Right atrium auricular region (tissue), 2 donors: ENCODE measurements around the gene GYS1. TPM values are rescaled to one million over a fixed set of nuclear protein-coding genes. Genes with fewer than 3 reads are reported as not detected.

ENCODE experiments used
- DNase-seq: peaks from one replicate; pipeline ENCODE4 v3.0.0-alpha.2; 2019; ENCODE audit warnings: low spot score
- H3K27ac ChIP-seq, 2 donors: fragments of 200-600 bp; sonication (generic); 1 replicate in 1 of 2; 2 replicates in 1 of 2; pipeline ENCODE4 v1.5.1; 2016 to 2019
- H3K27me3 ChIP-seq, 2 donors: fragments of 200-600 bp; sonication (generic); one replicate each; pipeline versions ENCODE4 v1.5.1 to v1.6.0; 2017 to 2019
- H3K36me3 ChIP-seq: fragments of 200-600 bp; sonication (generic); one replicate; pipeline ENCODE4 v1.5.1; 2016
- H3K4me1 ChIP-seq, 2 donors: fragments of 200-600 bp; sonication (generic); one replicate each; pipeline versions ENCODE4 v1.5.1 to v1.6.0; 2017 to 2019
- H3K4me3 ChIP-seq, 2 donors: fragments of 200-600 bp; sonication (generic); 1 replicate in 1 of 2; 2 replicates in 1 of 2; pipeline ENCODE4 v1.5.1; 2017 to 2019; ENCODE audit warnings: mild to moderate bottlenecking in 1 of 2, moderate library complexity in 1 of 2
- H3K9me3 ChIP-seq, 2 donors: fragments of 200-600 bp; sonication (generic); one replicate each; pipeline ENCODE4 v1.5.1; 2019
- CTCF ChIP-seq, 2 donors: fragments of 200-600 bp; sonication (generic); IDR thresholded peaks; one replicate each; pipeline ENCODE4 v1.5.1; 2019; ENCODE audit warnings: antibody characterized with exemption in 2 of 2
- total RNA-seq, 2 donors: library from RNA; depleted of rRNA; stranded (reverse); fragments of >200 nt; gene quantifications; one replicate each; pipeline ENCODE4 v1.1.0, GENCODE V29; 2016

Gene GYS1
- total RNA-seq, 2 donors from 2014 or later: 72.1 to 88.1 TPM

GRCh38 chr19:48961051-48961649, 32.0 kb downstream of the GYS1 start:
- Histone ChIP-seq H3K27ac (peak overlapping the region in 1 of 2 donors; percentile 92), H3K36me3 (peaks cover 8% of the 10 kb centered on the region), H3K27me3 (no peaks in the 10 kb centered on the region), H3K9me3 (no peaks in the 10 kb centered on the region), H3K4me3 (no peak overlapping the region), H3K4me1 (peaks cover 0 to 32% of the 10 kb centered on the region in 2 donors)
- DNase-seq: no peak
- TF ChIP-seq CTCF (IDR thresholded peaks at IDR 0.05): no peak

- no peaks in the 10 kb centered on the region for H3K36me3 ChIP-seq
- peaks cover 0 to 40% of the 10 kb centered on the region in 2 donors for H3K4me1 ChIP-seq
- TF ChIP-seq CTCF (IDR thresholded peaks at IDR 0.05): no peak
Observed at GRCh38 chr19:48959341-48960239, 33.5 kb downstream of the GYS1 start.

GRCh38 chr19:48958006-48958405, 35.1 kb downstream of the GYS1 start:
- H3K27me3 ChIP-seq: no peaks in the 10 kb centered on the region

More at GRCh38 chr19:48959341-48960239, 33.5 kb downstream of the GYS1 start:
- H3K9me3 ChIP-seq: no peaks in the 10 kb centered on the region
- DNase-seq: no peak
- no peaks in the 10 kb centered on the region for H3K27me3 ChIP-seq
- no peak overlapping the region for H3K27ac ChIP-seq
- no peak overlapping the region for H3K4me3 ChIP-seq

GRCh38 chr19:48955308-48955958, 37.7 kb downstream of the GYS1 start:
- Histone ChIP-seq H3K27ac (peak overlapping the region; percentile 88 to 94), H3K27me3 (no peaks in the 10 kb centered on the region), H3K36me3 (no peaks in the 10 kb centered on the region), H3K4me1 (peaks cover 0 to 14% of the 10 kb centered on the region in 2 donors), H3K4me3 (peak overlapping the region; percentile 93 to 98), H3K9me3 (no peaks in the 10 kb centered on the region)
- no peak for DNase-seq
- TF ChIP-seq CTCF (IDR thresholded peaks at IDR 0.05): no peak

More at GRCh38 chr19:48958006-48958405, 35.1 kb downstream of the GYS1 start:
- Histone ChIP-seq H3K9me3 (no peaks in the 10 kb centered on the region), H3K4me1 (peaks cover 0 to 24% of the 10 kb centered on the region in 2 donors), H3K4me3 (no peak overlapping the region), H3K27ac (no peak overlapping the region), H3K36me3 (no peaks in the 10 kb centered on the region)
- no peak for DNase-seq
- TF ChIP-seq CTCF (IDR thresholded peaks at IDR 0.05): no peak

- no peaks in the 10 kb centered on the region for H3K36me3 ChIP-seq
- H3K4me1 ChIP-seq: peaks cover 0 to 14% of the 10 kb centered on the region in 2 donors
- H3K4me3 ChIP-seq: peak within 1 kb of the TSS; percentile 93 to 98
- peak; percentile 98 for DNase-seq
- H3K9me3 ChIP-seq: no peaks in the 10 kb centered on the region
- H3K27me3 ChIP-seq: no peaks in the 10 kb centered on the region
- peak in 1 of 2 donors; percentile 21 for TF ChIP-seq CTCF (IDR thresholded peaks at IDR 0.05)
- peak within 1 kb of the TSS; percentile 88 to 94 for H3K27ac ChIP-seq
Observed at GRCh38 chr19:48954595-48955307, 38.4 kb downstream of the GYS1 start, which contains the start of gene BAX. Gene BAX (plus strand): TSS chr19:48954875. CDS start chr19:48954929, 54 bp downstream.
